ENCODE data around the gene KRTAP10-3.

KRTAP10-3 gene

GRCh38 chr21:44558695-44559094, at the start of gene KRTAP10-3:
Gene KRTAP10-3, minus strand, starts transcription at chr21:44558795. Its CDS starts 80 bp downstream, at chr21:44558715.
- H3K4me2 ChIP-seq (ENCODE audit: low read length) = no peak within 1 kb of the TSS
- H3K4me3 ChIP-seq (ENCODE audit: low read depth, low read length) = no peak within 1 kb of the TSS
- H3K4me1 ChIP-seq = no peaks in the 10 kb centered on the region
- H3K9me3 ChIP-seq (ENCODE audit: control insufficient read depth, low read length) = no peaks in the 10 kb centered on the region
- H3K36me3 ChIP-seq (ENCODE audit: control insufficient read depth, insufficient read depth, low read length) = no peaks in the 10 kb centered on the region
- H3K79me2 ChIP-seq = no peaks in the 10 kb centered on the region
- no peak for TF ChIP-seq CTCF (IDR thresholded peaks at IDR 0.05)
- no peak within 1 kb of the TSS for H3K27ac ChIP-seq
- H3K27me3 ChIP-seq (ENCODE audit: control insufficient read depth, insufficient read depth, low read length) = no peaks in the 10 kb centered on the region
- H2AFZ ChIP-seq = no peak within 1 kb of the TSS
- no peak within 1 kb of the TSS for H3K9ac ChIP-seq

GRCh38 chr21:44606495-44606894, 47.9 kb upstream of the KRTAP10-3 start:
- H3K4me2 ChIP-seq (ENCODE audit: low read length) = no peak overlapping the region
- H3K9ac ChIP-seq = no peak overlapping the region
- H3K27me3 ChIP-seq (ENCODE audit: control insufficient read depth, insufficient read depth, low read length) = no peaks in the 10 kb centered on the region
- H3K9me3 ChIP-seq (ENCODE audit: control insufficient read depth, low read length) = no peaks in the 10 kb centered on the region
- H3K36me3 ChIP-seq (ENCODE audit: control insufficient read depth, insufficient read depth, low read length) = no peaks in the 10 kb centered on the region
- no peaks in the 10 kb centered on the region for H3K79me2 ChIP-seq
- no peaks in the 10 kb centered on the region for H3K4me1 ChIP-seq
- H3K4me3 ChIP-seq (ENCODE audit: low read depth, low read length) = no peak overlapping the region
- TF ChIP-seq CTCF (IDR thresholded peaks at IDR 0.05) = no peak
- no peak overlapping the region for H2AFZ ChIP-seq
- H3K27ac ChIP-seq = no peak overlapping the region

- Histone ChIP-seq H3K36me3 (ENCODE audit: control insufficient read depth, insufficient read depth, low read length) (no peaks in the 10 kb centered on the region), H2AFZ (no peak overlapping the region), H3K27ac (no peak overlapping the region), H3K4me3 (ENCODE audit: low read depth, low read length) (no peak overlapping the region), H3K4me2 (ENCODE audit: low read length) (no peak overlapping the region), H3K79me2 (no peaks in the 10 kb centered on the region), H3K9me3 (ENCODE audit: control insufficient read depth, low read length) (no peaks in the 10 kb centered on the region), H3K9ac (no peak overlapping the region), H3K27me3 (ENCODE audit: control insufficient read depth, insufficient read depth, low read length) (no peaks in the 10 kb centered on the region), H3K4me1 (no peaks in the 10 kb centered on the region)
- TF ChIP-seq CTCF (IDR thresholded peaks at IDR 0.05) = no peak
These were observed 45.3 kb upstream of the KRTAP10-3 start for GRCh38 chr21:44603911-44604310.

GRCh38 chr21:44603109-44603875, 44.7 kb upstream of the KRTAP10-3 start:
- Histone ChIP-seq H3K4me3 (ENCODE audit: low read depth, low read length) (no peak overlapping the region), H3K27ac (no peak overlapping the region), H3K9ac (no peak overlapping the region), H3K4me1 (no peaks in the 10 kb centered on the region), H3K4me2 (ENCODE audit: low read length) (no peak overlapping the region), H3K79me2 (no peaks in the 10 kb centered on the region), H3K9me3 (ENCODE audit: control insufficient read depth, low read length) (no peaks in the 10 kb centered on the region), H3K27me3 (ENCODE audit: control insufficient read depth, insufficient read depth, low read length) (no peaks in the 10 kb centered on the region), H2AFZ (no peak overlapping the region), H3K36me3 (ENCODE audit: control insufficient read depth, insufficient read depth, low read length) (no peaks in the 10 kb centered on the region)
- no peak for TF ChIP-seq CTCF (IDR thresholded peaks at IDR 0.05)

GRCh38 chr21:44602463-44602850, 43.9 kb upstream of the KRTAP10-3 start:
- Histone ChIP-seq H3K27ac (no peak overlapping the region), H3K9ac (no peak overlapping the region), H3K9me3 (ENCODE audit: control insufficient read depth, low read length) (no peaks in the 10 kb centered on the region), H3K79me2 (no peaks in the 10 kb centered on the region), H3K36me3 (ENCODE audit: control insufficient read depth, insufficient read depth, low read length) (no peaks in the 10 kb centered on the region), H3K4me1 (no peaks in the 10 kb centered on the region), H3K27me3 (ENCODE audit: control insufficient read depth, insufficient read depth, low read length) (no peaks in the 10 kb centered on the region), H2AFZ (no peak overlapping the region), H3K4me2 (ENCODE audit: low read length) (no peak overlapping the region), H3K4me3 (ENCODE audit: low read depth, low read length) (no peak overlapping the region)
- TF ChIP-seq CTCF (IDR thresholded peaks at IDR 0.05) = no peak

Data from parathyroid adenoma (tissue), 2 donors.